Measurements from ENCODE around the gene GOLGA8K. TPM values are rescaled to one million over a fixed set of nuclear protein-coding genes. Genes with fewer than 3 reads are reported as not detected.
"Not testable (repeated sequence)": the region's sequence is repeated elsewhere in the genome, so short reads cannot be mapped to it uniquely, and the experiment has no call there.

Gene GOLGA8K
- total RNA-seq, 1 donor from 2014 or later = 0.88 TPM

GRCh38 chr15:32358462-32358861, 44.6 kb downstream of the GOLGA8K start:
- intact Hi-C loops (cut with micrococcal nuclease) = not testable (repeated sequence)

DNA sequence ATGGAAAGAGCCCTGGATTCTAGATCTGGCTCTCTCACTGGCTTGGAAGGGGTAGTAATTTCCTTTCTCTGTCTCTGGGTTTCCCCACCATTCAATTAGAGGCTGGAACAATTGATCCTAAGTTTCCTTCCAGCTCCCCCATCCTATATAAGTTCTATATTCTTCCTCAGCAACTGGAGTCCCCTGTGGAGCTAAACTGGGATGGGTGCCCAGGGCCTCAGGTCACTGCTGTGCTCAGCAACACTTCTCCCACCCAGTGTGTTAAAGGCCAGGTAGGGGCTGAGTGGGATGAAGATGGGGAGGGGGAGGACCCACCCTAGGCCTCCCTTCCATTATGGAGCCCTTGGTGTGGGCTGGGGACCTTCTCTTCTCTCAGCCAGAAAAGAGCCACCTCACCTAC, 46.2 kb downstream of the GOLGA8K start:
- intact Hi-C loops (cut with micrococcal nuclease) = not testable (repeated sequence)

DNA sequence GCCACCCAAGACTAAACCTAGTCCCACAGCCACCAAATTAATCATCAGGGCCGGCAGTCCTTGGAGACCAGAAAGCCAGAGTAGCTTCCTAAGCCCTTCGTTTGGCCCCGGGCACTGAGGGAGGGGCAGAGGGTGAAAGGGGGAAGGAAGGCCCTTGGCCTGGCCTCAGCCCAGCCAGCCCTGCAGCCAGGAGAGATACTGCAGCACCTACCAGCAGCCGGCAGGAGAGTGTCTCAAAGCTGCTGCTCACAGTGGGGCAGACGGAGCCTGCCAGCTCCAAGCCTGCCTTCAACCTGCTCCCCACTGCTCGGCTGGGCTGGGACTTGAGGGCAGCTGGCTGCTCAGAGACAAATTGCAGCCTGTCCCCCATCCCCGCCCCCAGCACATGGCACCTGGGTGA, 50.3 kb downstream of the GOLGA8K start:
- intact Hi-C loops (cut with micrococcal nuclease) = not testable (repeated sequence)

DNA sequence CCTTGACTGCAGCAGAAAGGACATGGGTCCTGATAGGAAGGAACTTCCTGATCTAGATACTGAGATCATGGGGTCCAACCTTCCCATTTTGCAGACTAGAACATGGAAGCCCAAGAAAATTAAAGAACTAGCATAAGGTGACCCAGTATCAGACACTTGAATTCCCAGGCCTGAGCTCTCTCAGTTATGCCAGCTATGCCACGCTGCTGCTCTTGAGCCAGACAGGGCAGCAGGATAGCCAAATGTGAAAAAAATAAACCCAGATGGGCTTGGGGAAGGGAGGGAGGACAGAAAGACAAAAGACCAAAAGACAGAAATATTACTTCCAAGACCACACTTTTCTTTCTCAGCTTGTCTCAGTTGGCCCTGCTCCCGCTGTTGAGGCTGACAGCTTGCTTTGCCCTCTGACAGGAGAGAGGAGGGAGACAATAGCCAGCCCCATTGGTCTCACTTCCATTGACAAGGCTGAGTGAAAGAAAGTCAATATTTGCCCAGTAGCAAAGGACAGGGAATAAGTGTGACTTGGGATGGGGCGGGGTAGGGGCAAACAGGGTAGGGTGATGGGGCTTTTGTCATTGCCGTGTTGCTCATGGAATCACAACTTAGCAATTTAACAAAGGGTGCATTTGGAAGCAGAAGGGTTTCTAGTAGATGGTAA, 52.4 kb downstream of the GOLGA8K start:
- intact Hi-C loops (cut with micrococcal nuclease) = not testable (repeated sequence)

- intact Hi-C loops (cut with micrococcal nuclease) = not testable (repeated sequence)
These were observed 56.1 kb downstream of the GOLGA8K start for GRCh38 chr15:32347037-32347436.

GRCh38 chr15:32345978-32346547, 57.0 kb downstream of the GOLGA8K start:
- intact Hi-C loops (cut with micrococcal nuclease) = not testable (repeated sequence)

- intact Hi-C loops (cut with micrococcal nuclease) = not testable (repeated sequence)
These were observed 59.2 kb downstream of the GOLGA8K start for GRCh38 chr15:32343921-32344320.

Other genes with a start within 250 kb of the GOLGA8K start
- gene GOLGA8O, start 52.3 kb upstream of the GOLGA8K start, total RNA-seq = 7.6 and 9.4 TPM in 2 replicates
- 30.5 and 31.3 TPM in 2 replicates for gene GOLGA8N, start 190.2 kb upstream of the GOLGA8K start, total RNA-seq
- 99.2 and 102 TPM in 2 replicates for gene ARHGAP11A, start 212.2 kb upstream of the GOLGA8K start, total RNA-seq
- 2.2 and 2.8 TPM in 2 replicates for gene SCG5, start 238.4 kb upstream of the GOLGA8K start, total RNA-seq

Measured in T-helper 1 cell treated with Interleukin-12 subunit alpha and Interleukin-12 subunit beta and Interleukin-4 antibody, amounts not matched to agents 30 ng/mL and 1 ng/mL, for 36 hours (primary cell).